HCT116 (cell line): Measurements from ENCODE around the gene MLH3.

ENCODE experiments used
- CBX3 ChIP-seq: IDR thresholded peaks from 2 replicates; pipeline ENCODE4 v1.6.1; 2012; ENCODE audit warnings: low read depth
- CEBPB ChIP-seq: IDR thresholded peaks from 2 replicates; pipeline ENCODE4 v1.6.1; 2012; ENCODE audit warnings: low read depth
- EGR1 ChIP-seq: IDR thresholded peaks from 2 replicates; pipeline ENCODE4 v1.6.1; 2012; ENCODE audit warnings: low read depth
- EZH2 ChIP-seq: fragments of 200-600 bp; sonication (generic); IDR thresholded peaks from 2 replicates; pipeline ENCODE4 v1.6.1; 2017; ENCODE audit warnings: antibody characterized with exemption, mixed run types
- JUND ChIP-seq: IDR thresholded peaks from 2 replicates; pipeline ENCODE4 v1.6.1; 2012
- POLR2A ChIP-seq: IDR thresholded peaks from 2 replicates; pipeline ENCODE4 v1.7.0; 2011; ENCODE audit warnings: borderline replicate concordance; ENCODE audit not compliant: insufficient read depth, insufficient read length; ENCODE audit errors: extremely low read depth
- POLR2AphosphoS5 ChIP-seq: IDR thresholded peaks from 2 replicates; pipeline ENCODE4 v1.6.1; 2011; ENCODE audit warnings: mild to moderate bottlenecking, low read depth, low read length, moderate library complexity
- SIN3A ChIP-seq: IDR thresholded peaks from 2 replicates; pipeline ENCODE4 v1.6.1; 2012; ENCODE audit warnings: low read depth
- TF ChIP-seq, protein P1 (sequence below), 3 experiments: fragments of 200-600 bp in 1 of 3; sonication (generic) in 1 of 3; IDR thresholded peaks in 2 of 3; conservative IDR thresholded peaks in 1 of 3; 2 replicates each; pipeline ENCODE4 v1.5.1; 2012 to 2017; ENCODE audit warnings: low read depth in 2 of 3, low read length in 2 of 3, antibody characterized with exemption in 1 of 3, borderline replicate concordance in 1 of 3, control low read depth in 1 of 3, mild to moderate bottlenecking in 1 of 3, mixed read lengths in 1 of 3, mixed run types in 1 of 3, moderate library complexity in 1 of 3; ENCODE audit not compliant: insufficient read depth in 1 of 3
- TF ChIP-seq, protein P2 (sequence below): IDR thresholded peaks from 2 replicates; pipeline ENCODE4 v1.6.1; 2012

DNA sequence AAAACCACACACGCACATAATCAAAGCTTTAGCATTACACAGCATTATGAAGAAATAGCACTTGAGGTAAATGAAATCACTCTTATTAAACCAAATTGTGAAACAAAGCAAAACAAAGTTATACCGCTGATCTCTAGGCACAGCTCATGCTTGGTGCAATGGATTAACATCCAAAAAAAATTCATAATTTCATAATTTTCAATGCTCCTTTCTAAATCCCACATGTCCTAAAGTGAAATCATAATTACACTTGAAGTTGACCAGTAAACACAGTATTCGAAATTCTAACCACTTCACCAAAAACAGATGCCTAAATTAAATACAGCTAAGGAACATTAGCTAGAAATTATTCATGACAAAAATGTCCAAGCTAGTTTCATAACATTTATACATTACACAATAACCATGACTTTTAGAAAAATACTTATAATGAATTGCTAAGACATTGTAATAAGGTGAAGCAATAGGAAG lies 1.5 kb downstream of the MLH3 start:
- TF ChIP-seq POLR2A (no peak), SIN3A (no peak), EZH2 (no peak), POLR2AphosphoS5 (no peak), JUND (no peak), EGR1 (no peak), CEBPB (no peak), CBX3 (no peak)
- TF ChIP-seq, protein P1, sequence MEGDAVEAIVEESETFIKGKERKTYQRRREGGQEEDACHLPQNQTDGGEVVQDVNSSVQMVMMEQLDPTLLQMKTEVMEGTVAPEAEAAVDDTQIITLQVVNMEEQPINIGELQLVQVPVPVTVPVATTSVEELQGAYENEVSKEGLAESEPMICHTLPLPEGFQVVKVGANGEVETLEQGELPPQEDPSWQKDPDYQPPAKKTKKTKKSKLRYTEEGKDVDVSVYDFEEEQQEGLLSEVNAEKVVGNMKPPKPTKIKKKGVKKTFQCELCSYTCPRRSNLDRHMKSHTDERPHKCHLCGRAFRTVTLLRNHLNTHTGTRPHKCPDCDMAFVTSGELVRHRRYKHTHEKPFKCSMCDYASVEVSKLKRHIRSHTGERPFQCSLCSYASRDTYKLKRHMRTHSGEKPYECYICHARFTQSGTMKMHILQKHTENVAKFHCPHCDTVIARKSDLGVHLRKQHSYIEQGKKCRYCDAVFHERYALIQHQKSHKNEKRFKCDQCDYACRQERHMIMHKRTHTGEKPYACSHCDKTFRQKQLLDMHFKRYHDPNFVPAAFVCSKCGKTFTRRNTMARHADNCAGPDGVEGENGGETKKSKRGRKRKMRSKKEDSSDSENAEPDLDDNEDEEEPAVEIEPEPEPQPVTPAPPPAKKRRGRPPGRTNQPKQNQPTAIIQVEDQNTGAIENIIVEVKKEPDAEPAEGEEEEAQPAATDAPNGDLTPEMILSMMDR (IDR thresholded peaks at IDR 0.05 in 2 of 3, conservative IDR thresholded peaks at IDR 0.05 in 1 of 3; ENCODE audit: borderline replicate concordance in 1 of 3, insufficient read depth in 1 of 3, low read depth in 2 of 3, low read length in 2 of 3), result no peak
- TF ChIP-seq, protein P2, sequence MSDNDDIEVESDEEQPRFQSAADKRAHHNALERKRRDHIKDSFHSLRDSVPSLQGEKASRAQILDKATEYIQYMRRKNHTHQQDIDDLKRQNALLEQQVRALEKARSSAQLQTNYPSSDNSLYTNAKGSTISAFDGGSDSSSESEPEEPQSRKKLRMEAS, result no peak
